ENCODE data around the gene TMEM245. TPM values are rescaled to one million over a fixed set of nuclear protein-coding genes. Genes with fewer than 3 reads are reported as not detected.

Gene TMEM245
- total RNA-seq, 1 experiment from 2014 or later, result 34.8 TPM

- POLR2A ChIA-PET, result no interaction called here
- ATAC-seq (no peak), DNase-seq (ENCODE audit: low read depth, low spot score) (no peak)
- intact Hi-C loops (cut with micrococcal nuclease), result no loop called here
- Histone ChIP-seq H3K4me3 (replicated peaks in 1 of 2; ENCODE audit: low read depth in 1 of 2, low read length in 2 of 2) (no peak overlapping the region), H3K9me3 (ENCODE audit: control insufficient read depth in 1 of 2, insufficient read depth in 1 of 2, low read depth in 1 of 2, low read length in 2 of 2) (no peaks in the 10 kb centered on the region), H3K27me3 (ENCODE audit: insufficient read depth, low read length) (no peaks in the 10 kb centered on the region), H4K20me1 (ENCODE audit: insufficient read depth) (no peaks in the 10 kb centered on the region), H3K4me2 (ENCODE audit: low read length) (no peak overlapping the region), H3K36me3 (ENCODE audit: control insufficient read depth in 1 of 2, insufficient read depth in 2 of 2, low read length in 2 of 2) (no peaks in the 10 kb centered on the region), H3K79me2 (ENCODE audit: insufficient read depth, low read length) (no peaks in the 10 kb centered on the region), H3K9ac (ENCODE audit: low read length) (no peak overlapping the region), H3K9me2 (ENCODE audit: insufficient read depth) (no peaks in the 10 kb centered on the region), H3K4me1 (ENCODE audit: control insufficient read depth in 1 of 2, insufficient read depth in 2 of 2, low read length in 2 of 2) (peaks cover 0 to 9% of the 10 kb centered on the region in 2 experiments; a peak in 2 of 4 replicates), H2AFZ (ENCODE audit: low read depth, low read length, poor library complexity, severe bottlenecking) (no peak overlapping the region), H3K27ac (ENCODE audit: low read depth, low read length) (no peak overlapping the region)
- CTCF ChIA-PET, result no interaction called here
- RAD21 ChIA-PET (ENCODE audit: low non-redundant PET in 1 of 2, low total read pairs in 2 of 2, uncharacterized antibody in 2 of 2, unreplicated experiment in 2 of 2), result no interaction called here
- BruUV-seq (replicated peaks), result no TSS peak
- TF ChIP-seq CTCF (IDR thresholded peaks at IDR 0.05 in 2 of 3, conservative IDR thresholded peaks at IDR 0.05 in 1 of 3; ENCODE audit: borderline replicate concordance in 1 of 3, insufficient read depth in 1 of 3, low read depth in 2 of 3, low read length in 2 of 3) (no peak), SIN3A (IDR thresholded peaks at IDR 0.05; ENCODE audit: low read depth) (no peak), POLR2AphosphoS5 (IDR thresholded peaks at IDR 0.05; ENCODE audit: low read depth, low read length) (no peak), YY1 (IDR thresholded peaks at IDR 0.05; ENCODE audit: extremely low read depth, insufficient replicate concordance, low read depth, low read length) (no peak), ZBTB33 (IDR thresholded peaks at IDR 0.05; ENCODE audit: extremely low read depth, insufficient replicate concordance, low read length) (no peak), POLR2A (IDR thresholded peaks at IDR 0.05; ENCODE audit: borderline replicate concordance, extremely low read depth, insufficient read depth, insufficient read length) (no peak), ATF3 (IDR thresholded peaks at IDR 0.05) (no peak), JUND (IDR thresholded peaks at IDR 0.05) (no peak), EZH2 (IDR thresholded peaks at IDR 0.05) (no peak), TCF7L2 (IDR thresholded peaks at IDR 0.05; ENCODE audit: borderline replicate concordance, extremely low read depth, insufficient read depth, insufficient read length) (no peak), CBX3 (IDR thresholded peaks at IDR 0.05; ENCODE audit: low read depth) (no peak), FOSL1 (IDR thresholded peaks at IDR 0.05; ENCODE audit: low read depth) (no peak), SRF (IDR thresholded peaks at IDR 0.05; ENCODE audit: low read depth) (no peak), EZH2phosphoT487 (IDR thresholded peaks at IDR 0.05; ENCODE audit: borderline replicate concordance) (no peak)
Measured at GRCh38 chr9:109139851-109140250, 20.1 kb upstream of the TMEM245 start.
